ENCODE measurements around the gene ATP4B. TPM values are rescaled to one million over a fixed set of nuclear protein-coding genes. Genes with fewer than 3 reads are reported as not detected.

Gene ATP4B
- total RNA-seq, 1 donor from 2014 or later: not detected

DNA sequence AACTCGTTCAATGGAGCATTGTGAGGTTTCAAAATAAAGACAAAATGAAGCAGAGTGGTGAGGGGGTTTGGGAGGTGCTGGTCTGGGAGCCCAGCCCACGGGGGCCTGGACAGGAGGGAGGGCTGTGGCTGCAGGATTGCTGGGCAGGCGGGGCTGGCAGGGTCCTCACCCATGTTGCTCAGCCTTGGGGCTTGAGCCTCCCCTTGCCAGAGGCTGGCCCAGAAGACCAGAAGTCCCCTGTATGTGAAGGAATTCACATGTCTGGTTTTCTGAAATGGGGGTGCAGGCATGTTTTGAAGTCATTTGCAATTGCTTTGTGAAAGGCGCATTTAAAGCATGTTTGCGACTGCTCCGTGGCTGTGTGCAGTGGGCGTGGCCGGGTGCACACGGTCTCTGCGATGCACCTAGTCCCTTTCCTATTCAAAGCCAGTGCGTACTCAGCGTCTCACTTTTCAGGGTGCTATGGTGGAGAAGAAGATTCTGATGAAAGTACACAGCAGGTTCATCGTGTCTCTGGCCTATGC lies 11.3 kb upstream of the ATP4B start:
- TF ChIP-seq, protein P1, sequence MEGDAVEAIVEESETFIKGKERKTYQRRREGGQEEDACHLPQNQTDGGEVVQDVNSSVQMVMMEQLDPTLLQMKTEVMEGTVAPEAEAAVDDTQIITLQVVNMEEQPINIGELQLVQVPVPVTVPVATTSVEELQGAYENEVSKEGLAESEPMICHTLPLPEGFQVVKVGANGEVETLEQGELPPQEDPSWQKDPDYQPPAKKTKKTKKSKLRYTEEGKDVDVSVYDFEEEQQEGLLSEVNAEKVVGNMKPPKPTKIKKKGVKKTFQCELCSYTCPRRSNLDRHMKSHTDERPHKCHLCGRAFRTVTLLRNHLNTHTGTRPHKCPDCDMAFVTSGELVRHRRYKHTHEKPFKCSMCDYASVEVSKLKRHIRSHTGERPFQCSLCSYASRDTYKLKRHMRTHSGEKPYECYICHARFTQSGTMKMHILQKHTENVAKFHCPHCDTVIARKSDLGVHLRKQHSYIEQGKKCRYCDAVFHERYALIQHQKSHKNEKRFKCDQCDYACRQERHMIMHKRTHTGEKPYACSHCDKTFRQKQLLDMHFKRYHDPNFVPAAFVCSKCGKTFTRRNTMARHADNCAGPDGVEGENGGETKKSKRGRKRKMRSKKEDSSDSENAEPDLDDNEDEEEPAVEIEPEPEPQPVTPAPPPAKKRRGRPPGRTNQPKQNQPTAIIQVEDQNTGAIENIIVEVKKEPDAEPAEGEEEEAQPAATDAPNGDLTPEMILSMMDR (conservative IDR thresholded peaks at IDR 0.05): no peak
- no peak overlapping the region for H3K27ac Mint-ChIP-seq (ENCODE audit: unreplicated experiment)
- peaks cover 12% of the 10 kb centered on the region for H3K27me3 Mint-ChIP-seq (ENCODE audit: low read depth)
- H3K4me3 Mint-ChIP-seq: no peak overlapping the region
- peaks cover 6% of the 10 kb centered on the region for H3K9me3 Mint-ChIP-seq
- H3K36me3 Mint-ChIP-seq (ENCODE audit: low read depth): peaks cover 2% of the 10 kb centered on the region
- peaks cover 13% of the 10 kb centered on the region for H3K4me1 Mint-ChIP-seq
- DNase-seq (ENCODE audit: low read depth, low spot score): no peak

DNA sequence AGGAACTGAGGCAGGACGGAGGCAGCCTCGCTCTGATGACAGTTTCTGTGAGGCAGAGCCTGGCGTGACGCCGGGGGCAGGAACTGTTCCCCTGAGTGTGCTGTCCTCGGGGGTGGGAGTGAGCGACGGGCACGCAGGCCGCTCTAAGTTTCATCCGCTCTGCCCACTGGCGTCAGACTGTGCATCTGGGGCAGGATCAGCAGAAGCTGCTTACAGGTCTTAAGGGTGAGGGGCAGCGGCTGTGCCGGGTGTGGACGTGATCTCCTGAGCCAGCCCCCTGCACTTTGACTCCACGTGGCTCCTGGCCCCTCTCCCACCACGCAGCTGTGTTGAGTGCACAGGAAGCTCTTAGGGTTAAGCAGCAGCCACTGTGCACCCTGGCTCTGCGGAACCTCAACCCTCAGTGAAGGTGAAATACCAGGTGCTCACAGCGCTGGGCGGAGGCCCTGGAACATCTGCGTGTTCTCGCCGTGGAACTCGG lies 10.5 kb upstream of the ATP4B start:
- TF ChIP-seq, protein P1 (conservative IDR thresholded peaks at IDR 0.05): no peak
- H3K27me3 Mint-ChIP-seq (ENCODE audit: low read depth): peaks cover 18% of the 10 kb centered on the region
- H3K36me3 Mint-ChIP-seq (ENCODE audit: low read depth): peaks cover 2% of the 10 kb centered on the region
- H3K9me3 Mint-ChIP-seq: peaks cover 6% of the 10 kb centered on the region
- peaks cover 13% of the 10 kb centered on the region for H3K4me1 Mint-ChIP-seq
- no peak overlapping the region for H3K4me3 Mint-ChIP-seq
- no peak for DNase-seq (ENCODE audit: low read depth, low spot score)
- no peak overlapping the region for H3K27ac Mint-ChIP-seq (ENCODE audit: unreplicated experiment)

DNA sequence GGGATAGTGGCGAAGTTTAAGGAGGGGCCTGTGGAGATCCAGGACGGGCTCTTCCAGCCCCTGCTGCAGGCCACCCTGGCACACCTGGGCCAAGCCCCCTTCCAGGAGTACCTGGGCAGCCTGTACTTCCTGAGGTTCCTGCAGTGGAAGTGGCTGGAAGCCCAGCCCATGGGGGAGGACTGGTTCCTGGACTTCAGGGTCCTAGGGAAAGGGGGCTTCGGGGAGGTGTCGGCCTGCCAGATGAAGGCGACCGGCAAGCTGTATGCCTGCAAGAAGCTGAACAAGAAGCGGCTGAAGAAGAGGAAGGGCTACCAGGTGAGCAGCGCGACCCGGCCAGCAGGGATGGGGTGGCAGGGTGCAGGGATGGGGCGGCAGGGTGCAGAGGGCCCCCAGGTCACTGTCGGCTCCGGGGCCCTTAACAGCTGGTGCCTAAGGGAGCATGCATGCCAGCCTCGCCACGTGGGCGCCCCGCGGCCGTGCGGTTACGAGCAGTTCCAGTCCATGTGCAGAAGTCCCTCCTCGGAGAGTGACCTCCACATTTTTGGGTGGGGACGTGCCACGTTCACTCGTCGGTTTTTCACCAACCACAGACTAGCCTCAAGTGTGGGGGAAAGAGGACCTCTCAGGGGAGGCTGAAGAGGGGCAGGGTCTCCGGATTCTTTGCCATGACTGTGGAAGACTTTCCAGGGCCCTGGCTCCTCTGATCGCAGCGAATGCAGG lies 9.9 kb upstream of the ATP4B start:
- Mint-ChIP-seq H3K9me3 (peaks cover 6% of the 10 kb centered on the region), H3K27me3 (ENCODE audit: low read depth) (peaks cover 20% of the 10 kb centered on the region), H3K36me3 (ENCODE audit: low read depth) (peaks cover 2% of the 10 kb centered on the region), H3K27ac (ENCODE audit: unreplicated experiment) (no peak overlapping the region), H3K4me1 (peaks cover 13% of the 10 kb centered on the region), H3K4me3 (no peak overlapping the region)
- DNase-seq (ENCODE audit: low read depth, low spot score): no peak
- TF ChIP-seq, protein P1 (conservative IDR thresholded peaks at IDR 0.05): no peak

DNA sequence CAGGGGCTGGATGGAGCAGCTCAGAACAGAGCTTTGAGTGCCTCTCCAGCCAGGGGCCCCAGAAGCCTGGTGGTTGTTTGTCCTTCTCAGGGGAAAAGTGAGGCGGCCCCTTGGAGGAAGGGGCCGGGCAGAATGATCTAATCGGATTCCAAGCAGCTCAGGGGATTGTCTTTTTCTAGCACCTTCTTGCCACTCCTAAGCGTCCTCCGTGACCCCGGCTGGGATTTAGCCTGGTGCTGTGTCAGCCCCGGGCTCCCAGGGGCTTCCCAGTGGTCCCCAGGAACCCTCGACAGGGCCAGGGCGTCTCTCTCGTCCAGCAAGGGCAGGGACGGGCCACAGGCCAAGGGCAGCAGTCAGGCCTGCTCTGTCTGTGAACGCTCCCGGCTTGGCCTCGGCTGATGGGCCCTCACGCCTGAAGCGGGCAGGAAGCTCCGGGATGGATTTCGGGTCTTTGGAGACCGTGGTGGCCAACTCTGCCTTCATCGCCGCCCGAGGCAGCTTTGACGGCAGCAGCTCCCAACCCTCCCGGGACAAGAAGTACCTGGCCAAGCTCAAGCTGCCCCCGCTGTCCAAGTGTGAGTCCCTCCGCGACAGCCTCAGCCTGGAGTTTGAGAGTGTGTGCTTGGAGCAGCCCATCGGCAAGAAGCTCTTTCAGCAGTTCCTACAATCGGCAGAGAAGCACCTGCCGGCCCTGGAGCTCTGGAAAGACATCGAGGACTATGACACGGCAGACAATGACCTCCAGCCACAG lies 9.1 kb upstream of the ATP4B start, which contains the start of gene GRK1:
TSS of gene GRK1 (plus strand) at position 269 of the 751 bp plus-strand sequence. CDS start at position 437, 168 bp downstream.
- Mint-ChIP-seq H3K4me3 (peak within 1 kb of the TSS; percentile 82), H3K4me1 (peaks cover 10% of the 10 kb centered on the region)

DNA sequence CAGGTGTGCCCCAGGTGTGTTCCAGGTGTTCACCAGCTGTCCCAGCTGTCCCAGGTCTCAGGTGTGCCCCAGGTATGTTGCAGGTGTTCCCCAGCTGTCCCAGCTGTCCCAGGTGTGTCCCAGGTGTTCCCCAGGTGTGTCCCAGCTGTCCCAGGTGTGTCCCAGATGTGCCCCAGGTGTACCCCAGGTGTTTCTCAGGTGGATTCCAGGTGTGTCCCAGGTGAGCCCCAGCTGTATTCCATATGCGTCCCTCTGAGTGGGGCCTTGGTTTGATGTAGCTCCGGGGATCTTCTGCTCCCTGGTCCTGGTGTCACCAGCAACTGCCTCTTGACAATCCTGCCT lies 8.3 kb upstream of the ATP4B start:
- H3K27me3 Mint-ChIP-seq (ENCODE audit: low read depth): peaks cover 26% of the 10 kb centered on the region
- peak overlapping the region; percentile 82 for H3K4me3 Mint-ChIP-seq
- DNase-seq (ENCODE audit: low read depth, low spot score): no peak
- H3K36me3 Mint-ChIP-seq (ENCODE audit: low read depth): peaks cover 2% of the 10 kb centered on the region
- H3K4me1 Mint-ChIP-seq: peaks cover 8% of the 10 kb centered on the region
- H3K27ac Mint-ChIP-seq (ENCODE audit: unreplicated experiment): no peak overlapping the region
- TF ChIP-seq, protein P1 (conservative IDR thresholded peaks at IDR 0.05): no peak
- H3K9me3 Mint-ChIP-seq: peaks cover 10% of the 10 kb centered on the region

More for the DNA sequence above, 9.1 kb upstream of the ATP4B start, which contains the start of gene GRK1:
- TF ChIP-seq, protein P1 (conservative IDR thresholded peaks at IDR 0.05): no peak
- no peak within 1 kb of the TSS for H3K27ac Mint-ChIP-seq (ENCODE audit: unreplicated experiment)
- peaks cover 2% of the 10 kb centered on the region for H3K36me3 Mint-ChIP-seq (ENCODE audit: low read depth)
- peaks cover 22% of the 10 kb centered on the region for H3K27me3 Mint-ChIP-seq (ENCODE audit: low read depth)
- peaks cover 5% of the 10 kb centered on the region for H3K9me3 Mint-ChIP-seq
- peak; percentile 22 for DNase-seq (ENCODE audit: low read depth, low spot score)

Measured in neural crest cell (in vitro differentiated cells).